GM12865 (cell line): ENCODE data around the gene S100A1.
A peak's percentile ranks its signal among the peaks of the same experiment; 100 is the strongest.
"Not testable (repeated sequence)": the region's sequence is repeated elsewhere in the genome, so short reads cannot be mapped to it uniquely, and the experiment has no call there.

Source experiments
- DNase-seq: peaks from one replicate; pipeline ENCODE4 v3.0.0; 2010; ENCODE audit warnings: low read depth
- H3K4me3 ChIP-seq: 2 replicates; pipeline ENCODE4 v1.5.1; 2011; ENCODE audit warnings: mild to moderate bottlenecking, low read depth, low read length, control low read depth
- TF ChIP-seq, protein P1 (sequence below): IDR thresholded peaks from 2 replicates; pipeline ENCODE4 v1.5.1; 2011; ENCODE audit warnings: low read length, control low read depth, low read depth, inconsistent platforms; ENCODE audit not compliant: insufficient read depth; ENCODE audit errors: missing control alignments

Gene S100A1

DNA sequence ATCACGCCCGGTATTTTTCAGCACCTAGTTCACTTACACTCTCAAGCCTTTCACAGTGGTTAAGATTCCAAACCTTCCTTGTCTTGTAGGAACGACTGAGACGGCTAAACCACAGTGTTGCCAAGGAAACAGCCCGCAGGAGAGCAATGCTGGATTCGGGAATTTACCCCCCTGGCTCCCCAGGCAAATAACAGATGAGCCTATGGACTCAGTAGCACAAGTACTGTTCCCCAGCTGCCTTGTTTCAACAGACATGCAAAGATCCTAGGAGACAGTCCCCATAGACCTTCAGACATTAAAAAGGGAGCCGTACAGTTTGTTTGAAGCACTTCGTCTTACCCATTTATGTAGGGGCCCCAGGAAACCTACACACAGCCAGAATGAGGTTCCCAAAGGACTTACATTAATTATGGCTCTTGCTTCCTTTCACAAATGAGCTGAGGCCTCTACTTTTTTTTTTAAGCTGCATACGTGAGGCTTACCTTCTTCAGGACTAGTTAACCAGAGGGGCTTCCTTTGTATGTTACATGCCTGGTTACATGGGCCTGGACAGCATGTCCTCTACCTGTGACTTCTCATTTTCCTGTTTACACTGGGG is 33.0 kb downstream of the S100A1 start:
- peak; percentile 18 for DNase-seq
- TF ChIP-seq, protein P1, sequence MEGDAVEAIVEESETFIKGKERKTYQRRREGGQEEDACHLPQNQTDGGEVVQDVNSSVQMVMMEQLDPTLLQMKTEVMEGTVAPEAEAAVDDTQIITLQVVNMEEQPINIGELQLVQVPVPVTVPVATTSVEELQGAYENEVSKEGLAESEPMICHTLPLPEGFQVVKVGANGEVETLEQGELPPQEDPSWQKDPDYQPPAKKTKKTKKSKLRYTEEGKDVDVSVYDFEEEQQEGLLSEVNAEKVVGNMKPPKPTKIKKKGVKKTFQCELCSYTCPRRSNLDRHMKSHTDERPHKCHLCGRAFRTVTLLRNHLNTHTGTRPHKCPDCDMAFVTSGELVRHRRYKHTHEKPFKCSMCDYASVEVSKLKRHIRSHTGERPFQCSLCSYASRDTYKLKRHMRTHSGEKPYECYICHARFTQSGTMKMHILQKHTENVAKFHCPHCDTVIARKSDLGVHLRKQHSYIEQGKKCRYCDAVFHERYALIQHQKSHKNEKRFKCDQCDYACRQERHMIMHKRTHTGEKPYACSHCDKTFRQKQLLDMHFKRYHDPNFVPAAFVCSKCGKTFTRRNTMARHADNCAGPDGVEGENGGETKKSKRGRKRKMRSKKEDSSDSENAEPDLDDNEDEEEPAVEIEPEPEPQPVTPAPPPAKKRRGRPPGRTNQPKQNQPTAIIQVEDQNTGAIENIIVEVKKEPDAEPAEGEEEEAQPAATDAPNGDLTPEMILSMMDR: no peak
- no peak overlapping the region for H3K4me3 ChIP-seq

DNA sequence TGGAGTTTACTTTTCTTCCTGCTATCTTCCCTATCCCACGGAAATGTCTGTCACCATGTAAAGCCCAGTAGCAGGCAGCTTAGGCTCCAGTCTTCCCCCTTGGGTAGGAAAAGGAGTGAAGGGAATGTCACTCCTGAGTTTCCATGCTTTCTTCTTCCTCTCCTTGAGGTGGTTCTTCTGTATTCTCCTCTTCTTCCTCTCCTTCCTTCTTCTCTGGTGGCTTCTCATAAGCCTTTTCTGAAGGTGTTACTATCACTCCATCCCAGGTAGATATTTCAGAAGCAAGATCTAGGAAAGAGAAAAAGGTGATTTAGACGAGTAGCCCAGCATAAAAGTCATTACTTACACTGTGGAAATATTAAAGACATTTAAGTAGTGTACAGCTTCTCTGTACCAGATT is 34.0 kb downstream of the S100A1 start:
- no peak overlapping the region for H3K4me3 ChIP-seq
- no peak for DNase-seq
- TF ChIP-seq, protein P1: no peak

DNA sequence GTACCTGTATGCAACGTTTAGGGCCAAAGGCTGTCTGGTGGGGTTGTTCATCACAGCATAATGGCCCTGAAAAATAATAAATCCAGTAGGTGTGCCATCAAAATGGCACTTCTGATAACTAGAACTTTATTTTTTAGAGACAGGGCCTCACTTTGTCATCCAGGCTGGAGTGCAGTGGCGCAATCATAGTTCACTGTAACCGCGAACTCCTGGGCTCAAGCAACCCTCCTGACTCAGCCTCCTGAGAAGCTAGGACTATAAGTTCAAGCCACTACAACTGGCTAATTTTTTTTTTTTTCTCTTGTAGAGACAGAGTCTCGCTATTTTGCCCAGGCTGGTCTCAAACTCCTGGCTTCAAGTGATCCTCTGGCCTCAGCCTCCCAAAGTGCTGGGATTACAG is 35.0 kb downstream of the S100A1 start:
- TF ChIP-seq, protein P1: no peak
- DNase-seq: no peak
- H3K4me3 ChIP-seq: no peak overlapping the region

DNA sequence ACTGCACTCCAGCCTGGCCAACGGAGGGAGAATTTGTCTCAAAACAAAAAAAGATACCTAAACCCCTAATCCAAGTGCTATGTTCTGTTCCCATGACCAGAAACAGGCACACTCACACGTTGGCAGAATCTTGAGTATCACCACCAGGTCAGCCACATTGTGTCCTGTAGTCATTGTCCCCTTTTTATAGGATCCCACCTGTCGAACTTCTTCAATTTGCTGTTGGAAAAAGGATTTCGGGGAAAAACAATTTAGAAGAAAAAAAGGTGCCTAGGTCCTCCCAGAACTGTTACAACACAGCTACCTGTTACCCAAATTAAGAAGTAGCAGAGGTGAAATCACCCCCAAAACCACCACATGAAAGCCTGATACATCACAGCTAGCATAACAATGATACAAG is 39.2 kb downstream of the S100A1 start:
- TF ChIP-seq, protein P1: no peak

DNA sequence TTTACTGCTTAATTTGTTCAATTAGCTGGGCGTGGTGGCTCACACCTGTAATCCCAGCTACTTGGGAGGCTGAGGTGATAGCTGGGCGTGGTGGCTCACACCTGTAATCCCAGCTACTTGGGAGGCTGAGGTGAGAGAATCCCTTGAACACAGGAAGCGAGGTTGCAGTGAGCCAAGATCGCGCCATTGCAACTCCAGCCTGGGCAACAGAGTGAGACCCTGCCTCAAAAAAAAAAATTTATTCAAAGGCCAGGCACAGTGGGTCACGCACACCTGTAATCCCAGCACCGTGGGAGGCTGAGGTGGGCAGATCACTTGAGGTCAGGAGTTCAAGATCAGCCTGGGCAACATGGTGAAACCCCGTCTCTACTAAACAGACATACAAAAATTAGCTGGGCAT is 40.4 kb downstream of the S100A1 start:
- not testable (repeated sequence) for DNase-seq, H3K4me3 ChIP-seq

More for the DNA sequence above, 39.2 kb downstream of the S100A1 start:
- H3K4me3 ChIP-seq: no peak overlapping the region
- no peak for DNase-seq

DNA sequence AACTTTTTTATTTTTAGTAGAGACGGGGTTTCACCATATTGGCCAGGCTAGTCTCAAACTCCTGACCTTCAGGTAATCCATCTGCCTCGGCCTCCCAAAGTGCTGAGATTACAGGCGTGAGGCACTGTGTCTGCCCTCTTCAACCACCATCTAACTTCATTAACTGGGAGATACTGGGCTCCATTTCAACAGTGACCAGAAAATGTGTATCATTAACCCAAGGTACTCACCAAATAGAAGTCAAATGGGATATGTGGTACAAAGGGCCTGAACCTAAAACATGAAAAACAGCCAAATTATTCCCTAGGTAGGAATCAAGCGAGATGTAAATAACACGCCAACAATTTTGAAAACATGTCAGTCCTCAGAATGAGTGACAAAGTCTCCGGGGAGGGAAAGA is 41.4 kb downstream of the S100A1 start:
- H3K4me3 ChIP-seq: peak overlapping the region; percentile 97
- TF ChIP-seq, protein P1: no peak
- DNase-seq: no peak

DNA sequence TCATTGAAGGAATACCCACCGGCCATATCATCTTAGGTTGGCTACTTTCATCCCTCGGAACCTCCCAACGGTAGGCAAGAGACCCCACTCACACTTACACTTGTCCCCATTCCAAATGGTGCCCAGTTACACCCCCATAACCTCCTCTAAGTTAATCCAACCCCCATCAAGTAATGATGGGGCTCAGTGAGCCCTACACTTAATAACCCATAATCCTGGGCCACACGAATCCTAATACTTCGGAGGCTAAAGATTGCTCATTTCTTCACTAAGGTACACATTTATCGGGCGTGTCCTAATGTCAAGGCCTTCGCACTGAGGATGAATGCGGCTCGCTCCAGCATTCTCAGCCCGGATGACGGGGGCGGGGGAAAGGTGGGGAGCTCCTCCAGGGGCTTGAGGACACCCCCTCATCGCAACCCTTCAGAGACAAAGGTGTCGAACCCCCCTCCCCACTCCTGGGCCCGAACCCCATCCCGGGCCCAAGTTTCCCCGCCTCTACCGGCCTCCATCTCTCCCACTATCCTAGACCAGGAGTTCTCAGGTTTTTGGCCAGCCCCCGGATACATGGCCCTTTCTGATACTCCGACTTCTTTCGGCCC is 42.1 kb downstream of the S100A1 start:
- DNase-seq: no peak
- H3K4me3 ChIP-seq: peak overlapping the region; percentile 97
- TF ChIP-seq, protein P1: no peak
